Measurements from ENCODE around the gene TYROBP.

DNA sequence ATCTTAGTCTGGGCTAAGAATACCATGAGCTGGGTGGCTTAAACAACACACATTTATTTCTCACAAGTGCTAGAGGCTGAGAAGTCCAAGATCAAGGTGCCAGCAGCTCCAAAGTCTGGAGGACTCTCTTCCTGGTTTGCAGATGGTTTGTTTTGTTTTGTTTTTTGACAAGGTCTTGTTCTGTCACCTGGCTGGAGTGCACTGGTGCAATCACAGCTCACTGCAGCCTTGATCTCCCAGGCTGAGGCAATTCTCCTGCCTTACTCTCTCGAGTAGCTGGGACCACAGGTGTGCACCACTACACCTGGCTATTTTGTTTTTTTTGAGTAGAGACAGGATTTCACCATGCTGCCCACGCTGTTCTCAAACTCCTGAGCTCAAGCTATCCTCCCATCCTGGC lies 24.2 kb downstream of the TYROBP start:
- TF ChIP-seq, protein P1, sequence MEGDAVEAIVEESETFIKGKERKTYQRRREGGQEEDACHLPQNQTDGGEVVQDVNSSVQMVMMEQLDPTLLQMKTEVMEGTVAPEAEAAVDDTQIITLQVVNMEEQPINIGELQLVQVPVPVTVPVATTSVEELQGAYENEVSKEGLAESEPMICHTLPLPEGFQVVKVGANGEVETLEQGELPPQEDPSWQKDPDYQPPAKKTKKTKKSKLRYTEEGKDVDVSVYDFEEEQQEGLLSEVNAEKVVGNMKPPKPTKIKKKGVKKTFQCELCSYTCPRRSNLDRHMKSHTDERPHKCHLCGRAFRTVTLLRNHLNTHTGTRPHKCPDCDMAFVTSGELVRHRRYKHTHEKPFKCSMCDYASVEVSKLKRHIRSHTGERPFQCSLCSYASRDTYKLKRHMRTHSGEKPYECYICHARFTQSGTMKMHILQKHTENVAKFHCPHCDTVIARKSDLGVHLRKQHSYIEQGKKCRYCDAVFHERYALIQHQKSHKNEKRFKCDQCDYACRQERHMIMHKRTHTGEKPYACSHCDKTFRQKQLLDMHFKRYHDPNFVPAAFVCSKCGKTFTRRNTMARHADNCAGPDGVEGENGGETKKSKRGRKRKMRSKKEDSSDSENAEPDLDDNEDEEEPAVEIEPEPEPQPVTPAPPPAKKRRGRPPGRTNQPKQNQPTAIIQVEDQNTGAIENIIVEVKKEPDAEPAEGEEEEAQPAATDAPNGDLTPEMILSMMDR (IDR thresholded peaks at IDR 0.05), result no peak
- TF ChIP-seq POLR2A (IDR thresholded peaks at IDR 0.05), result no peak
- TF ChIP-seq EP300 (IDR thresholded peaks at IDR 0.05), result no peak
